Subcutaneous adipose tissue (tissue), 4 donors: ENCODE results near the gene UBXN6. TPM values are rescaled to one million over a fixed set of nuclear protein-coding genes. Genes with fewer than 3 reads are reported as not detected.

ENCODE experiments used
- CTCF ChIP-seq: fragments of 450-650 bp; IDR thresholded peaks from one replicate; pipeline ENCODE4 v1.5.1; 2016; ENCODE audit warnings: low read depth, mild to moderate bottlenecking, control low read depth, antibody characterized with exemption, moderate library complexity
- total RNA-seq, 4 donors: library from RNA; depleted of rRNA; stranded (reverse); fragments of >200 nt; gene quantifications; one replicate each; pipeline ENCODE4 v1.1.0, GENCODE V29; 2016

The UBXN6 gene
- total RNA-seq, 4 donors from 2014 or later = 85.0 to 149 (median 102) TPM

- no peak for TF ChIP-seq CTCF
Measured at GRCh38 chr19:4503825-4504170, 46.2 kb upstream of the UBXN6 start.

GRCh38 chr19:4503132-4503824 lies 45.7 kb upstream of the UBXN6 start:
- TF ChIP-seq CTCF = no peak

- no peak for TF ChIP-seq CTCF
Measured at GRCh38 chr19:4502282-4503131, 44.9 kb upstream of the UBXN6 start.

GRCh38 chr19:4501691-4502090 lies 44.1 kb upstream of the UBXN6 start:
- TF ChIP-seq CTCF = no peak

GRCh38 chr19:4500841-4501591 lies 43.4 kb upstream of the UBXN6 start:
- TF ChIP-seq CTCF = no peak

- no peak for TF ChIP-seq CTCF
Measured at GRCh38 chr19:4499855-4500254, 42.3 kb upstream of the UBXN6 start.

- no peak for TF ChIP-seq CTCF
Measured at GRCh38 chr19:4499318-4499717, 41.7 kb upstream of the UBXN6 start.
